IPS-20b (cell line): ENCODE measurements around the gene PJVK.
A peak's percentile ranks its signal among the peaks of the same experiment; 100 is the strongest.
"Not testable (repeated sequence)": the region's sequence is repeated elsewhere in the genome, so short reads cannot be mapped to it uniquely, and the experiment has no call there.

Experiments used
- H3K27ac ChIP-seq: one replicate; pipeline ENCODE4 v1.5.1; 2013; ENCODE audit warnings: low read length
- H3K27me3 ChIP-seq: 2 replicates; pipeline ENCODE4 v1.6.1; 2013; ENCODE audit warnings: mild to moderate bottlenecking, low read length, inconsistent platforms; ENCODE audit not compliant: insufficient read depth
- H3K36me3 ChIP-seq: 2 replicates; pipeline ENCODE4 v1.6.1; 2013; ENCODE audit warnings: low read depth, mild to moderate bottlenecking, inconsistent platforms, low read length, moderate library complexity; ENCODE audit not compliant: insufficient read depth
- H3K4me1 ChIP-seq: 2 replicates; pipeline ENCODE4 v1.6.1; 2013; ENCODE audit warnings: mild to moderate bottlenecking, control low read depth, inconsistent platforms, low read length, moderate library complexity; ENCODE audit not compliant: insufficient read depth
- H3K4me3 ChIP-seq: 2 replicates; pipeline ENCODE4 v1.5.1; 2013; ENCODE audit warnings: mild to moderate bottlenecking, low read length, inconsistent platforms
- H3K9ac ChIP-seq: 2 replicates; pipeline ENCODE4 v1.6.1; 2013; ENCODE audit warnings: low read depth, mild to moderate bottlenecking, inconsistent platforms, low read length, moderate library complexity
- H3K9me3 ChIP-seq: 2 replicates; pipeline ENCODE4 v1.6.1; 2013; ENCODE audit warnings: mild to moderate bottlenecking, low read depth, low read length, inconsistent platforms; ENCODE audit not compliant: insufficient read depth

Gene PJVK, protein sequence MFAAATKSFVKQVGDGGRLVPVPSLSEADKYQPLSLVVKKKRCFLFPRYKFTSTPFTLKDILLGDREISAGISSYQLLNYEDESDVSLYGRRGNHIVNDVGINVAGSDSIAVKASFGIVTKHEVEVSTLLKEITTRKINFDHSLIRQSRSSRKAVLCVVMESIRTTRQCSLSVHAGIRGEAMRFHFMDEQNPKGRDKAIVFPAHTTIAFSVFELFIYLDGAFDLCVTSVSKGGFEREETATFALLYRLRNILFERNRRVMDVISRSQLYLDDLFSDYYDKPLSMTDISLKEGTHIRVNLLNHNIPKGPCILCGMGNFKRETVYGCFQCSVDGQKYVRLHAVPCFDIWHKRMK

GRCh38 chr2:178450774-178451525 lies at the start of gene PJVK, which contains the start of gene PRKRA:
Gene PJVK (plus strand): TSS chr2:178451378. CDS start chr2:178453410, 2,032 bp downstream.
Gene PRKRA (minus strand): TSS chr2:178451175. CDS start chr2:178451030, 145 bp downstream.
- Histone ChIP-seq H3K9ac (peak within 1 kb of the TSS; percentile 97), H3K36me3 (peaks cover 32% of the 10 kb centered on the region), H3K9me3 (no peaks in the 10 kb centered on the region), H3K4me3 (peak within 1 kb of the TSS; percentile 76), H3K4me1 (peaks cover 3% of the 10 kb centered on the region; the same call in 1 of the 2 replicates), H3K27me3 (no peaks in the 10 kb centered on the region), H3K27ac (peak within 1 kb of the TSS; percentile 96)

DNA sequence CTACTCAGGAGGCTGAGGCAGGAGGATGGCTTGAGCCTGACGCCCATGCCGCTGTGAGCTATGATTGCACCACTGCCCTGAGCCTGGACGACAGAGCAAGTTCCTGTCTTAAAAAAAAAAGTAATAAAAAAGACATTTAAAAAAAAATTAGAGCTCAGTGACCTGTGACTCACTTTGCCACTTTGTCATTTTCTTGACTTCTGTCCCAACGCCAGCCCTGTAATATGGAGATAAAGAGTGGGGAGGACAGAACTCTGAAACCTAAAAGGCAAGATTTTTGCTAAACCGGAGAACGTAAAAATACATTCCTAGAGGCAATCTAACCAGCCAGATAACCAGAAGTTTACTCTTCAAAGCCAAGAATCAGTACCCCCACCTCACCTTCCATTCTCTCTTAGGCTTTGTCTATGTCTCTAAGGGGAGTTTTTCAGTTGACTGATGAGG lies 49.2 kb upstream of the PJVK start:
- Histone ChIP-seq H3K9me3 (no peaks in the 10 kb centered on the region), H3K36me3 (no peaks in the 10 kb centered on the region), H3K4me1 (no peaks in the 10 kb centered on the region), H3K27me3 (no peaks in the 10 kb centered on the region), H3K4me3 (no peak overlapping the region), H3K27ac (no peak overlapping the region), H3K9ac (no peak overlapping the region)

- H3K36me3 ChIP-seq, result no peaks in the 10 kb centered on the region
Measured at GRCh38 chr2:178403671-178404306, 47.4 kb upstream of the PJVK start.

GRCh38 chr2:178404368-178404767 lies 46.8 kb upstream of the PJVK start:
- H3K4me3 ChIP-seq, result no peak overlapping the region
- H3K36me3 ChIP-seq, result no peaks in the 10 kb centered on the region
- no peak overlapping the region for H3K27ac ChIP-seq
- no peaks in the 10 kb centered on the region for H3K4me1 ChIP-seq
- no peaks in the 10 kb centered on the region for H3K9me3 ChIP-seq
- H3K27me3 ChIP-seq, result no peaks in the 10 kb centered on the region
- H3K9ac ChIP-seq, result no peak overlapping the region

More at GRCh38 chr2:178403671-178404306, 47.4 kb upstream of the PJVK start:
- Histone ChIP-seq H3K4me3 (no peak overlapping the region), H3K9me3 (no peaks in the 10 kb centered on the region), H3K27me3 (no peaks in the 10 kb centered on the region), H3K27ac (no peak overlapping the region), H3K4me1 (no peaks in the 10 kb centered on the region), H3K9ac (no peak overlapping the region)

DNA sequence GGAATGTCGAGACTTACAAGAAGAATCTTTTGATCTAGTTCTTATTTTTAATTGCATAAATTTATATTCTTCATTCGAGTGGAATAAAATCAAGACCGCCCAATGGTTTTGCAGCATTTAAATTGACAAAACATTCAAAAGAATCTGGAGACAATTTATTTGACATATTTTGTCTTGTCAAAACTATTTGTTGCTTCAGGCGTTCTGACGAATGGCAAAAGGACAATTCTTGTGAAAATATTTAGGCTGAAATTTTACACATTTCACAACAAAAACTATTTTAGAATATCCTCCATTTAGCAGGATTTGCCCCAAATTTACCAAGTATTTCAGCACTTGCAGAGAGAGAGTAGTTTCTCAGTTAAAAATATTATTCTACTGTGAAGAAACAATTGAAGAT lies 41.9 kb upstream of the PJVK start:
- Histone ChIP-seq H3K4me1 (no peaks in the 10 kb centered on the region), H3K4me3 (no peak overlapping the region), H3K9ac (no peak overlapping the region), H3K36me3 (no peaks in the 10 kb centered on the region), H3K27me3 (no peaks in the 10 kb centered on the region), H3K9me3 (no peaks in the 10 kb centered on the region), H3K27ac (no peak overlapping the region)

DNA sequence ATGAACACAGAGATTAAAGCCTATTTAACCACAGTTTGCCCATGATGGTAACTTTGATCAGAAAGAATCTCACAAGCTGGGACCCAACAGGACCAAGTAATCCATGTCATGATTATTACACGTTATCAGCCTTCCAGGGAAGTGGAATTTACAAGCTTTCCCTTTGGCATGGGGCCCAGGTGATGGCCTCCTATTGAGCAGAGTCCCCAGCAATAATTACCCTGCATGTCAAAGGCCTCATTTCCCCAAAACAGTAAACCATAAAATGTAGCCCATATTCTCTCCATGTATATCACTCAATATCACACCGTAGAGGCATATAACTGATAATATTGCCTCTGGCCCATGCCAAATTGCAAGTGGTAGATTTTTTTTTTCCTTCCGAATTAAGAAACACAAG lies 39.1 kb upstream of the PJVK start:
- Histone ChIP-seq H3K27me3 (no peaks in the 10 kb centered on the region), H3K27ac (no peak overlapping the region), H3K4me3 (no peak overlapping the region), H3K36me3 (no peaks in the 10 kb centered on the region), H3K9me3 (no peaks in the 10 kb centered on the region), H3K9ac (no peak overlapping the region), H3K4me1 (no peaks in the 10 kb centered on the region)

DNA sequence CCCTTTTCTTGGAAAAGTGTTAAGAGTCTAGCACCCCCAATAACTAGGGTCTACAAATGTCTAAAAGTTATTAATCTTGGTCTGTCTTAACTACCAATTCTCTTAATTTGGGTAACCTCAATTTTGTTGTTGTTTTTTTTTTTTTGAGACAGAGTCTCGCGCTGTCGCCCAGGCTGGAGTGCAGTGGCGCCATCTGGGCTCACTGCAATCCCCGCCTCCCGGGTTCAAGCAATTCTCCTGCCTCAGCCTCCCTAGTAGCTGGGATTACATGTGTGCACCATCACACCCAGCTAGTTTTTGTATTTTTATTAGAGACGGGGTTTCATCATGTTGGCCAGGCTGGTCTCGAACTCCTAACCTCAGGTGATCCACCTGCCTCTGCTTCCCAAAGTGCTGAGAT lies 38.7 kb upstream of the PJVK start:
- not testable (repeated sequence) for H3K4me3 ChIP-seq, H3K36me3 ChIP-seq, H3K27me3 ChIP-seq, H3K27ac ChIP-seq, H3K4me1 ChIP-seq, H3K9ac ChIP-seq, H3K9me3 ChIP-seq

- H3K4me1 ChIP-seq, result no peaks in the 10 kb centered on the region
- no peaks in the 10 kb centered on the region for H3K9me3 ChIP-seq
- H3K4me3 ChIP-seq, result peak overlapping the region; percentile 73
- H3K36me3 ChIP-seq, result no peaks in the 10 kb centered on the region
- no peak overlapping the region for H3K27ac ChIP-seq
- H3K9ac ChIP-seq, result peak overlapping the region; percentile 80
- no peaks in the 10 kb centered on the region for H3K27me3 ChIP-seq
Measured at GRCh38 chr2:178413472-178414265, 37.5 kb upstream of the PJVK start.

GRCh38 chr2:178414266-178415247 lies 36.6 kb upstream of the PJVK start:
- Histone ChIP-seq H3K27me3 (no peaks in the 10 kb centered on the region), H3K36me3 (no peaks in the 10 kb centered on the region), H3K9me3 (no peaks in the 10 kb centered on the region), H3K4me3 (peak overlapping the region; percentile 73), H3K4me1 (no peaks in the 10 kb centered on the region), H3K9ac (peak overlapping the region; percentile 80), H3K27ac (no peak overlapping the region)

- Histone ChIP-seq H3K9me3 (no peaks in the 10 kb centered on the region), H3K4me3 (no peak overlapping the region), H3K4me1 (no peaks in the 10 kb centered on the region), H3K9ac (no peak overlapping the region), H3K27me3 (no peaks in the 10 kb centered on the region), H3K27ac (no peak overlapping the region), H3K36me3 (no peaks in the 10 kb centered on the region)
Measured at GRCh38 chr2:178415979-178416378, 35.2 kb upstream of the PJVK start.
